GM18870 (cell line): Measurements from ENCODE around the gene PKIG.

Experiments used
- ATAC-seq: cut with Tn5 transposase; IDR thresholded peaks from one replicate; pipeline ENCODE4 v1.9.1; 2021; ENCODE audit warnings: moderate library complexity; ENCODE audit not compliant: unreplicated experiment

PKIG gene

DNA sequence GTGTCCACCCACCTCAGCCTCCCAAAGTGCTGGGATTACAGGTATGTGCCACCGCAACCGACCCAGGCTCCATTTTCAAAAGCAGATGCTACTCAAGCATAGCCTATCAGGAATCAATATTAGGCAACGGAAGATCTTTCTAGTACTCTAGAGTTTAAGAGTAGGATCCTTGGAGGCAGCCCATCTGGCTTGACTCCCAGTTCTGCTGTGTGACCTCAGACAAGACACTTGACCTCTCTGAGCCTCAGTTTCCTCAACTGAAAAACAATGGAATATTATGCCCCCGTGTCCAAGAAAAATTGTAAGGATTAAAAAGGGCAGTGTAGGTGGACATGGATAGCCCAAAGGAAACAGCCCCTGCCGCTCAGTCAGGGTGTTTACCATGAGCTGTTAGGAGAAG, 54.7 kb downstream of the PKIG start:
- ATAC-seq: no peak

GRCh38 chr20:44637522-44638372, 55.4 kb downstream of the PKIG start:
- ATAC-seq: no peak

DNA sequence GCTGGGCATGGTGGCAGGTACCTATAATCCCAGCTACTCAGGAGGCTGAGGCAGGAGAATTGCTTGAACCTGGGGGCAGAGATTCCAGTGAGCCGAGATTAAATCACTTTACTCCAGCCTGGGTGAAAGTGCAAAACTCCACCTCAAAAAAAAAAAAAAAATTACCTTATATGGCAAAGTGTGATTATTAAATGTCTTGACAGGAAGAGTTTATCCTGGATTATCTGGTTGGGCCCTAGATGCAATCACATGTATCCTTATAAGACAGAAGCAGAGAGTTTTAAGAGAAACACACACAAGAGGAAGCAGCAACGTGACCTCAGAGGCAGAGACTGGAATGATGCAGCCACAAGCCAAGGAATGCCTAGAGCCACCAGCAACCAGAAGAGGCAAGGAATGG, 58.1 kb downstream of the PKIG start:
- ATAC-seq: no peak

- ATAC-seq: no peak
These were observed 58.9 kb downstream of the PKIG start for GRCh38 chr20:44641325-44641724.

- no peak for ATAC-seq
These were observed 60.1 kb downstream of the PKIG start for GRCh38 chr20:44642203-44643153.

DNA sequence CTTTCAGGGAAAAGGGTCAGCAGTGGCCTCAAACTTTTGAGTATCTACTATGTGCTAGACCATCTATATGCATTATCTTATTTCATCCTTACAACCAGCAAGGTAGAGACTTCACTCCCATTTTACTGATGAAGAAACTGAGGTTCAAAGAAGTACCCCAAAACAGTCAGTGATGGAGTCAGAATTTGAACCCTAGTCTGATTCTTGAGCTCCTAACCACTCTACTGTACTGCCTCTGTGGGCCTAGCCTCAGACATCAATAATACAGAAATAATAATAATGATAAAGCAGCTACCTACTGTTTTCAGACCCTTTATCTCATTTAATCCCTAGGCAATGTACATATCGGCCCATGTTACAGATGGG, 60.8 kb downstream of the PKIG start:
- no peak for ATAC-seq

- no peak for ATAC-seq
These were observed 61.3 kb downstream of the PKIG start for GRCh38 chr20:44643596-44644229.

- ATAC-seq: no peak
These were observed 61.8 kb downstream of the PKIG start for GRCh38 chr20:44644230-44644617.

DNA sequence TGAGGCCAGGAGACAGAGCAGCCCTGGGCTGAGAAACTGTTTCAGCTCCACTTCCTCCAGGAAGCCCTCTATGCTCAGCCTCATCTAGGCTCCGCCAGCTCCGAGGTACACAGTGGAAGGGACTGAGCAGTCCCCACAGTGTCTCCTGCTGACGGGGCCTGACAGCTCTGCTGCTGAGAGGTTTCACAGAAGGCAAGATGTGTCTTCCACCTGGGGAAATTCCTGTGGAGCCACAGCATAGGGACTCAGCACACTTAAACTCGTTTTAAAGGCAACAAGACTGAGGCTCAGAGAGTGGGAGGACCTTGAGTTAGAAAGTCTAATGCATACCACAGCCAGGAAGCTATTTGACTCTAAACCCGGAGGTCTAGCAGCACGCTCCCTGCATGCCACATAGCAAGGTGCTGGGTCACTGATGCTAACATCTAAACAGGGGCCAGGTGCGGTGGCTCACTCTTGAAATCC, 62.3 kb downstream of the PKIG start:
- ATAC-seq: no peak

- no peak for ATAC-seq
These were observed 63.8 kb downstream of the PKIG start for GRCh38 chr20:44646023-44646640.

- no peak for ATAC-seq
These were observed 64.4 kb downstream of the PKIG start for GRCh38 chr20:44646641-44647274.

- no peak for ATAC-seq
These were observed 65.7 kb downstream of the PKIG start for GRCh38 chr20:44648068-44648467.

DNA sequence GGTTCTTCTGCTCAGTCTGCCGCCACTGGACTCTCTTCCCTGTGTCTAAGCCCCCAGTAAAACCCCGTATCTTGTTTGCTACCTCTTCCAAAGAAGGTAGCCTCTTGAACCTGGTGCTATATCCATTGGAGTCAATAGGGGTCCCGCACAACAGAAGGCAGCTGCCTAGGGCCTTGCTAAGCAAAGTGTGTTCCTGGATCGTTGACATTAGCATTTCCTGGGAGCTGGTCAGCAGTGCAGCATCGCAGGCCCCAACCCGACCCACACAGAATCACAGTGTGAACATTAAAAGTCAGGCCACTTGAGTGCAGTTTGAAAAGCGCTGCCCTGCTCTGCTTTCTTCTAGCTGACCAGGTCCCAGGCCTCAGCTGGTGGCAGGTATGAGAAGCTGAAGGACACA, 66.2 kb downstream of the PKIG start:
- ATAC-seq: no peak

GRCh38 chr20:44649126-44649525, 66.7 kb downstream of the PKIG start:
- ATAC-seq: no peak

GRCh38 chr20:44649976-44650375, 67.6 kb downstream of the PKIG start:
- no peak for ATAC-seq

DNA sequence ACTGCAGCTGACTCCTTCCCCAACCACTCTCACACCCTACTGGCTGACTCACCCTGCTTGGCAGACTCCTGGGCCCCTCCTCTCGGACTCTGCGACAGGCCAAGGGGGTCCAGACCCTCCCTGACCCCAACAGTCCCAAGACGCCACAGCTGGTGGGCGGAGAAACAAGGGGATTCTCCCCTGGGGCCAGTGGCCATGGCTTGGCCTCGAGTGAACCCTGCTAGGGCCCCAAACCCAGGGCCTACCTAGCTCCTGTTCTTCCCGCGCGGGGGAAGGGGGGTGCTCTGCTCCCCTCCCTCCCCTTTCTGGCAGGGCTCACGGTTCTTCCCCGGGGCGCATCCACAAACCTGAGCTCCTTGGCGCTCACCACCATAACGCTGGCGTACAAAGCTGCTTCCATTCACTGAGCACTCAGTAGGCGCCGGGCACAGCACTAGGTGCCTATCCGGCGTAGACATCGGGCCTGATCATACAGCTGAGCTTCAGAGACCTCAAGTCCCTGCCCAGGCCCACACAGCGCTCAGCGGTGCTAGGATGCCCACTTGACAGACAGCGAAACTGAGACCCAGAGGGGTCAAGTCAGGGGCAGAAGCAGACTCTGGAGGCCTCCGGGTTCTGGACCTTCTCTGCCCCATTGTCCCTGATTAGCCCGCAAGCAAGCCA, 68.5 kb downstream of the PKIG start:
- no peak for ATAC-seq

GRCh38 chr20:44651434-44651683, 69.0 kb downstream of the PKIG start:
- ATAC-seq: no peak

GRCh38 chr20:44651684-44652423, 69.5 kb downstream of the PKIG start, which contains the start of gene ADA:
Gene ADA, minus strand, starts transcription at chr20:44651699. Its CDS starts 92 bp downstream, at chr20:44651607.
- no peak for ATAC-seq

- ATAC-seq: no peak
These were observed 71.2 kb downstream of the PKIG start for GRCh38 chr20:44653546-44653945.
